ENCODE data around the gene DPYSL4.

The DPYSL4 gene

GRCh38 chr10:132197271-132198067 lies 10.7 kb downstream of the DPYSL4 start:
- no peaks in the 10 kb centered on the region for H3K4me1 ChIP-seq (ENCODE audit: control insufficient read depth in 1 of 2, insufficient read depth in 1 of 2, low read depth in 1 of 2, low read length in 1 of 2)
- H3K9me3 ChIP-seq = no peaks in the 10 kb centered on the region
- H3K27me3 ChIP-seq = no peaks in the 10 kb centered on the region
- H3K4me3 ChIP-seq (ENCODE audit: low read depth in 1 of 2, low read length in 1 of 2) = no peak overlapping the region
- no peak for TF ChIP-seq CTCF (IDR thresholded peaks at IDR 0.05)
- no peaks in the 10 kb centered on the region for H3K36me3 ChIP-seq
- no peak overlapping the region for H3K27ac ChIP-seq

DNA sequence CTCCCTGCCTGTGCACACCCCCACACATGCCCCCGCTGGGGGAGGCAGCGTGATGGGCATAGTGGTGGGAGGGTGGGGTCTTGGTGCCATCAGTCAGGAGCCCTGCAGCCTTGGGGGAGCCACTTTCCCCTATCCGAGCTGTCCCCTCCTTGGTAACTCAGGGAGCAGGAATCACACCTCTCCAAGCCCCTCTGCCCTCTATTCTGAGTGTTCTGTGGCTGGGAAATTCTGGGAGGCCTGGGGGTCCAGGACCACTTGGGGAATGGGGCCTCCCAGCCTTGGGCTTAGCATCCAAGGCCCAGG lies 11.3 kb downstream of the DPYSL4 start:
- no peak for TF ChIP-seq CTCF (IDR thresholded peaks at IDR 0.05)
- no peaks in the 10 kb centered on the region for H3K36me3 ChIP-seq

GRCh38 chr10:132198381-132199181 lies 11.8 kb downstream of the DPYSL4 start:
- Histone ChIP-seq H3K27me3 (no peaks in the 10 kb centered on the region), H3K36me3 (no peaks in the 10 kb centered on the region), H3K9me3 (no peaks in the 10 kb centered on the region), H3K4me1 (ENCODE audit: control insufficient read depth in 1 of 2, insufficient read depth in 1 of 2, low read depth in 1 of 2, low read length in 1 of 2) (no peaks in the 10 kb centered on the region), H3K4me3 (ENCODE audit: low read depth in 1 of 2, low read length in 1 of 2) (no peak overlapping the region), H3K27ac (no peak overlapping the region)
- TF ChIP-seq CTCF (IDR thresholded peaks at IDR 0.05) = no peak

More for the DNA sequence above, 11.3 kb downstream of the DPYSL4 start:
- no peaks in the 10 kb centered on the region for H3K27me3 ChIP-seq
- H3K27ac ChIP-seq = no peak overlapping the region
- H3K4me1 ChIP-seq (ENCODE audit: control insufficient read depth in 1 of 2, insufficient read depth in 1 of 2, low read depth in 1 of 2, low read length in 1 of 2) = no peaks in the 10 kb centered on the region
- H3K4me3 ChIP-seq (ENCODE audit: low read depth in 1 of 2, low read length in 1 of 2) = no peak overlapping the region
- no peaks in the 10 kb centered on the region for H3K9me3 ChIP-seq

- Histone ChIP-seq H3K27me3 (no peaks in the 10 kb centered on the region), H3K4me3 (ENCODE audit: low read depth in 1 of 2, low read length in 1 of 2) (no peak overlapping the region), H3K36me3 (no peaks in the 10 kb centered on the region), H3K9me3 (no peaks in the 10 kb centered on the region), H3K4me1 (ENCODE audit: control insufficient read depth in 1 of 2, insufficient read depth in 1 of 2, low read depth in 1 of 2, low read length in 1 of 2) (no peaks in the 10 kb centered on the region), H3K27ac (no peak overlapping the region)
- no peak for TF ChIP-seq CTCF (IDR thresholded peaks at IDR 0.05)
These were observed 12.6 kb downstream of the DPYSL4 start for GRCh38 chr10:132199268-132199853.

- Histone ChIP-seq H3K4me1 (ENCODE audit: control insufficient read depth in 1 of 2, insufficient read depth in 1 of 2, low read depth in 1 of 2, low read length in 1 of 2) (no peaks in the 10 kb centered on the region), H3K36me3 (no peaks in the 10 kb centered on the region), H3K27me3 (no peaks in the 10 kb centered on the region), H3K4me3 (ENCODE audit: low read depth in 1 of 2, low read length in 1 of 2) (no peak overlapping the region), H3K9me3 (no peaks in the 10 kb centered on the region), H3K27ac (no peak overlapping the region)
- no peak for TF ChIP-seq CTCF (IDR thresholded peaks at IDR 0.05)
These were observed 13.1 kb downstream of the DPYSL4 start for GRCh38 chr10:132199854-132200311.

Measured in neutrophil (primary cell).